ENCODE data around the gene KCNIP4. TPM values are rescaled to one million over a fixed set of nuclear protein-coding genes. Genes with fewer than 3 reads are reported as not detected.

Gene KCNIP4
- total and polyA plus RNA-seq, 2 of the 4 experiments (the other 2 are of a cell fraction), result not detected

DNA sequence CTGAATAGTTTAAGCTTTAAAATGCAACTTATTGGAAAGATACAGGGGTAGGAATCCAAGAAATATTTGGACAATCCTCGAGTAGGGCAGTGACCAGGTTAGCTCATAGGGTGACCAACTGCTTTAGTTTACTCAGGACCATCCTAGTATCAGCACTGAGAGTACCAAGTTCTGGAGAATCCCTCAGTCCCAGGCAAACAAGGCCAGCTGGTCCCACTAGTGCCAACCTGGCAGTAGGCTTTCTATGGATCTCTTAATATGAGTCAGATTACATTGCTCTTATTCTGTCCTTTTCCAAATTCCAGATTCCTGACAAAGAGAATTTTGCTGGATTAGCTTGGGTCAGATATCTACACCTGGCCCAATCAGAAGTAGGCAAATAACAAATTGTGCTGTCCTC is 493.7 kb downstream of the KCNIP4 start:
- Histone ChIP-seq H3K14ac (replicated peaks; ENCODE audit: low read depth, low read length) (no peak overlapping the region), H3K27me3 (ENCODE audit: control insufficient read depth, insufficient read depth, low read length) (no peaks in the 10 kb centered on the region), H3K4me2 (ENCODE audit: low read depth, low read length) (no peak overlapping the region), H2BK5ac (ENCODE audit: low read depth, low read length, poor library complexity, severe bottlenecking) (no peak overlapping the region), H2BK20ac (ENCODE audit: low read depth, low read length) (no peak overlapping the region), H2AK9ac (replicated peaks; ENCODE audit: low read depth, low read length, poor library complexity) (no peak overlapping the region), H2AK5ac (ENCODE audit: low read depth, low read length) (no peak overlapping the region), H3K79me1 (ENCODE audit: low read depth in 1 of 2, low read length in 2 of 2) (no peaks in the 10 kb centered on the region), H2BK15ac (ENCODE audit: low read depth, low read length) (no peak overlapping the region), H3K27ac (ENCODE audit: insufficient read depth, low read length) (no peak overlapping the region), H4K20me1 (ENCODE audit: insufficient read depth, low read length) (no peaks in the 10 kb centered on the region), H2BK120ac (ENCODE audit: low read depth, low read length) (no peak overlapping the region), H3K4me3 (ENCODE audit: insufficient read depth, low read depth, low read length) (no peak overlapping the region), H2AFZ (replicated peaks; ENCODE audit: low read length, poor library complexity) (no peak overlapping the region), H3K23ac (ENCODE audit: low read depth, low read length) (no peak overlapping the region), H3K4ac (ENCODE audit: low read depth, low read length) (no peak overlapping the region), H3K9me1 (ENCODE audit: insufficient read depth, low read length) (no peaks in the 10 kb centered on the region), H3K4me1 (ENCODE audit: control insufficient read depth, insufficient read depth, low read length) (no peaks in the 10 kb centered on the region), H3K18ac (ENCODE audit: low read depth, low read length) (no peak overlapping the region), H3K9ac (ENCODE audit: low read depth, low read length) (no peak overlapping the region), H3K36me3 (ENCODE audit: control insufficient read depth, insufficient read depth, low read length) (no peaks in the 10 kb centered on the region), H4K8ac (ENCODE audit: low read depth in 2 of 2, low read length in 2 of 2) (no peak overlapping the region), H3K56ac (ENCODE audit: extremely low read depth, insufficient read depth, low read length) (no peak overlapping the region), H4K91ac (ENCODE audit: insufficient read depth, low read depth, low read length) (no peak overlapping the region), H4K5ac (ENCODE audit: low read depth, low read length) (no peak overlapping the region), H3K9me3 (ENCODE audit: control insufficient read depth, insufficient read depth, low read length) (peaks cover 5% of the 10 kb centered on the region; the same call in 1 of the 2 replicates)
- DNase-seq, result no peak
- no CpG with 5 or more reads among the region's 1 CpG for WGBS, 2 experiments (ENCODE audit: extremely low coverage in 2 of 2, insufficient read length in 1 of 2)
- no peak for TF ChIP-seq POLR2A (IDR thresholded peaks at IDR 0.05; ENCODE audit: low read depth, low read length)
- TF ChIP-seq MAZ (IDR thresholded peaks at IDR 0.05; ENCODE audit: borderline replicate concordance, low read depth, low read length), result no peak
- no peak for TF ChIP-seq CHD1 (IDR thresholded peaks at IDR 0.05; ENCODE audit: low read depth, low read length)
- TF ChIP-seq NFE2L2 (IDR thresholded peaks at IDR 0.05; ENCODE audit: low read depth, low read length), result no peak
- TF ChIP-seq RCOR1 (IDR thresholded peaks at IDR 0.05; ENCODE audit: insufficient replicate concordance, low read length), result no peak
- no peak for TF ChIP-seq FOS (IDR thresholded peaks at IDR 0.05; ENCODE audit: low read depth, low read length)
- TF ChIP-seq RAD21 (IDR thresholded peaks at IDR 0.05; ENCODE audit: low read length), result no peak
- TF ChIP-seq CEBPB (IDR thresholded peaks at IDR 0.05; ENCODE audit: low read depth, low read length), result no peak
- TF ChIP-seq, protein P1, sequence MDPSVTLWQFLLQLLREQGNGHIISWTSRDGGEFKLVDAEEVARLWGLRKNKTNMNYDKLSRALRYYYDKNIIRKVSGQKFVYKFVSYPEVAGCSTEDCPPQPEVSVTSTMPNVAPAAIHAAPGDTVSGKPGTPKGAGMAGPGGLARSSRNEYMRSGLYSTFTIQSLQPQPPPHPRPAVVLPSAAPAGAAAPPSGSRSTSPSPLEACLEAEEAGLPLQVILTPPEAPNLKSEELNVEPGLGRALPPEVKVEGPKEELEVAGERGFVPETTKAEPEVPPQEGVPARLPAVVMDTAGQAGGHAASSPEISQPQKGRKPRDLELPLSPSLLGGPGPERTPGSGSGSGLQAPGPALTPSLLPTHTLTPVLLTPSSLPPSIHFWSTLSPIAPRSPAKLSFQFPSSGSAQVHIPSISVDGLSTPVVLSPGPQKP (IDR thresholded peaks at IDR 0.05; ENCODE audit: borderline replicate concordance, low read depth, low read length), result no peak
- no peak for TF ChIP-seq CTCF (conservative IDR thresholded peaks at IDR 0.05; ENCODE audit: low read depth, low read length)
- intact Hi-C loops (cut with micrococcal nuclease), result no loop called here
- ChIA-PET POLR2A (ENCODE audit: unreplicated experiment) (no interaction called here), CTCF (no interaction called here)
- no peak for ATAC-seq (ENCODE audit: low read depth)
- dilution Hi-C loops (cut with HindIII; ENCODE audit: low sequenced_read_pairs, unreplicated experiment), result no loop called here
- no TSS peak for BruUV-seq (replicated peaks)
- in situ Hi-C loops (cut with MboI; ENCODE audit: low sequenced_read_pairs), result no loop called here
